GM21529 (cell line): ENCODE data around the gene LYPD5.
"Not testable (repeated sequence)": the region's sequence is repeated elsewhere in the genome, so short reads cannot be mapped to it uniquely, and the experiment has no call there.

Source experiments
- ATAC-seq: cut with Tn5 transposase; IDR thresholded peaks from one replicate; pipeline ENCODE4 v1.9.1; 2021; ENCODE audit not compliant: unreplicated experiment

Gene LYPD5, protein sequence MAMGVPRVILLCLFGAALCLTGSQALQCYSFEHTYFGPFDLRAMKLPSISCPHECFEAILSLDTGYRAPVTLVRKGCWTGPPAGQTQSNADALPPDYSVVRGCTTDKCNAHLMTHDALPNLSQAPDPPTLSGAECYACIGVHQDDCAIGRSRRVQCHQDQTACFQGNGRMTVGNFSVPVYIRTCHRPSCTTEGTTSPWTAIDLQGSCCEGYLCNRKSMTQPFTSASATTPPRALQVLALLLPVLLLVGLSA

DNA sequence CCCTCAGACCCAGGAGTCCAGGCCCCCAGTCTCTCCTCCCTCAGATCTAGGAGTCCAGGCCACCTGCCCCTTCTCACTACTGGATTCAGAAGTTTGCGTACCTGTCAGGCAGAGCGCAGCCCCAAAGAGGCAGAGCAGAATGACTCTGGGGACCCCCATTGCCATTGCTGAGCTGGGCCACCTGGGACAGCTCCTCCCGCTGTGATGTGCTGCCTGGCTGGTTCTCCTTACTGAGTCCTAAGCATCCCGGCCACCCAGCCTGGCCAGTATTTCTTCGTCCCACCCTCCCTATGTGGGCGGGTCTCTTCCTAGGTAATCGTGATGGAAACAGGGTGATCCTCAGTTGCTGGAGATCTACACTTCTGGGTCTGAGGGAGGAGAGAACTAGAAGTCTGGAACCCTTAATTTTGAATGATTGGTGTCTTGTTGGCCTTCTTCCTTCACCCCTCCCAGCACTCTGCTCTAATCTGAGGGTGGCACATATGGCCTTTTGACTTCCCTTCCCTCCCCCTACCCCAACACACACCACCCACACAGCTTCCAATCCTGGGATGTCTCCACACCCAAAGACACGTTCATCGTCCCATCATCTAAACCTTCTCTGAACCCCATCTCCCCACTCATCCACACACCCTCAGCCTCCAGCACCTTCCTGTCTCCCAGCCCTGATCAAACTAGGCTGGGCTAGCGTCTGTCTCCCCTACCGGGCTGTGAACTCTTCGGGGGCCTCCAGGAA lies at the start of gene LYPD5:
LYPD5 (minus strand) TSS at position 232 of the 736 bp plus-strand sequence; CDS start at position 165, 67 bp downstream.
- ATAC-seq: no peak

DNA sequence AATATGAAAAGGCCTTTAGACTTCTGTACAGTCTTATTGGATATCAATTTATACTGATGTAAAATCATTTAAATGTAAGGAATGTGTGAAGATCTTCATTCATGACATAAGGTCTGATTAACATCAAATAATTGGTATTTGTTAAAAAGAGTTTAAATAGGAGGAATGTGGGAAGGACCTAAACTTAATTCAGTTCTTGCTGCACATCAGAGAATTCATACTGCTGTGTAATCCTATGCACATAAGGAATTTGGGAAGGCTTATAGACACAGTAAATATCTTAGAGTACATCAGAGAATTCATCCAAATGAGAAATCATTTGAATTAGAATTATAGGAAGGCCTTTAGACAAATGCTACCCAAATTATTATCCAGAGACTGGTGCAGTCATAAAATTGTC lies 46.6 kb upstream of the LYPD5 start:
- ATAC-seq: no peak

DNA sequence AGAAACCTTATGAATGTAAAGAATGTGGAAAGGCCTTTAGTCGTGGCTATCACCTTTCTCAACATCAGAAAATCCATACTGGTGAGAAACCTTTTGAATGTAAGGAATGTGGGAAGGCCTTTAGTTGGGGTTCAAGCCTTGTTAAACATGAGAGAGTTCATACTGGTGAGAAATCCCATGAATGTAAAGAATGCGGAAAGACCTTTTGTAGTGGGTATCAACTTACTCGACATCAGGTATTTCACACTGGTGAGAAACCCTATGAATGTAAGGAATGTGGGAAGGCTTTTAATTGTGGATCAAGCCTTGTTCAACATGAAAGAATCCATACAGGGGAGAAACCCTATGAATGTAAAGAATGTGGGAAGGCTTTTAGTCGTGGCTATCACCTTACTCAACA lies 45.6 kb upstream of the LYPD5 start:
- no peak for ATAC-seq

DNA sequence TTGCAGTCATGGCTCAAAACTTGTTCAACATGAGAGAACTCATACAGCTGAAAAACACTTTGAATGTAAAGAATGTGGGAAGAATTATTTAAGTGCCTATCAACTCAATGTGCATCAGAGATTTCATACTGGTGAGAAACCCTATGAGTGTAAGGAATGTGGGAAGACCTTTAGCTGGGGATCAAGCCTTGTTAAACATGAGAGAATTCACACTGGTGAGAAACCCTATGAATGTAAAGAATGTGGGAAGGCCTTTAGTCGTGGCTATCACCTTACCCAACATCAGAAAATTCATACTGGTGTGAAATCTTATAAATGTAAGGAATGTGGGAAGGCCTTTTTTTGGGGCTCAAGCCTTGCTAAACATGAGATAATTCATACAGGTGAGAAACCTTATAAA lies 45.0 kb upstream of the LYPD5 start:
- no peak for ATAC-seq

DNA sequence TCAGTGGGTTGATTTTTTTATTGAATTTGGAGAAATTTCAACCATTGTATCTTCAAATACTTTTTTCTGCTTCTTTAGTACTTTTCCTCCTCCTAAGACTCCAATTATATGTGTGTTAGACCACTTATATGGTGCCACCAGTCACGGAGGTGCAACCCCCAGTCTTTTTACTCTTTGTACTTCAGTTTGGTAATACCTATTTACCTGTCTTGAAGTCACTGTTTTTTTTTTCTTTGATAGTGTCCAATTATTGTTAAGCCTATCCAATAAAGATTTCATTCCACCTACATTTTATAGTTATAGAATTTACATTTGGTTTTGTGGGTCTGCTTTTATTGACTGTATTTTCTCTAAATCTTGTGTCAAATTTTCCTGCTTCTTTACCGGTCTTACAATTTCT lies 39.8 kb upstream of the LYPD5 start:
- ATAC-seq: no peak

DNA sequence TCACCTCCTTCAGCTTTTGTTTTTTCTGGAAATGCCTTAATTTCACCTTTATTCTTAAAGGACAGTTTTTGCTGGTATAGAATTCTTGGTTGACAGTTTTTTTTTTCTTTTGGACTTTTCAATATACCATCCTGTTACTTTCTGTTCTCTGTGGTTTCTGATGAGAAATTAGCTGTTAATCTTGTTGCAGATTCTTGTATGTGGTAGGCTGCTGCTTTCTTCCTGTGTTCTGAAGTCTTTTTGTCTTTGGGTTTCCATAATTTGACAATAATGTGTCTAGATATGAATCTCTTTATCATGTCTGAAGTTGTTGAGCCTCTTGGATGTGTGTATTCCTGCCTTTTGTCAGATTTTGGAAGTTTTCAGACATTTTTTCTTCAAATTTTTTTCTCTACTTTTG lies 36.9 kb upstream of the LYPD5 start:
- ATAC-seq: no peak

DNA sequence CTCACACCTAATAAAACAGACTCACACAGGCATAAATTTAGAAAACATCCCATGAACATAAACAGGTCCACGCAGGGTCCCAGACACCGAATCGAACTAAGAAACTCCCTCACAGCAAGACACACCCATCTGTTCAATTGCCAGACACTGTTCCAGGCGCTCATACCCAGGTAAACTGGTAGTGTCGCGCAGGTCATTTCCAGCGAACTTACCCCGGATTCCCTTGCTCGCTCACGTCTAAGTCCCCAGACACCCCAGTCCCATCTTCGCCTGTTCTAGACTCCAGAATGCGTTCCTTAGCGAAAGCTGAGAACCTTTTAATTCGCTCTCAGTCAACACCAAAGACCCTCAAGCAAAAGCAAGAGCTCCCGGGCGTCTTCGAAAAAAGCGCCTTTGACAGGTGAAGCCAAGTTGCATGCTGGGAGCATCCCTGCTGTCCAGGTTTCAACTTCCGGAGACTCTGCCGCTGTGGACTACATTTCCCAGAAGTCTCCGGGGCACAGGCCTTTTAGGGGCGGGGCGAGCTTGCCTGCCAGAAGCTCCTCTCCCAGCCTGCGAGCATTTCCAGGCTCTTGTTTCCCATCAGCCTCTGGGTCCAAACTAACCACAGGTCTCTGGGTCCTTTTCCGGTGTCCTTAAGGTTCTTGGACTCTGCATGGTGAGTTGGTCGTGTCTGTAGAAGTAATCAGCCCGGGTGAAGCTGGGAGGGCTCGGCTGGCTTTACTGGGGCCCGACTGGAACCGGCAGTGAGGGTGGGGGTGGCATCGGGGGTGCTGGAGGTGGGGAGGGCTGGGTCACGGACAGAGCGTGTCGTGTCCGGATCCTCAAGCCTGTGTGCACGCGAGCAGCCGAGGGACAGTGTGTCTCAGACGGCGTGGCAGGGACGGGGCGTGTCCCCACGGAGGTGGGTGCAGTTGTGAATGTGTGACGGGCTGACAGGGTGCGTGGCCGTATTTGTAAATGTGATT lies 24.8 kb upstream of the LYPD5 start, which contains the start of gene ZNF283:
ZNF283 (plus strand) TSS at position 535 of the 968 bp plus-strand sequence. CDS start 6,184 bp downstream, outside the sequence.
- peak; percentile 85 for ATAC-seq

DNA sequence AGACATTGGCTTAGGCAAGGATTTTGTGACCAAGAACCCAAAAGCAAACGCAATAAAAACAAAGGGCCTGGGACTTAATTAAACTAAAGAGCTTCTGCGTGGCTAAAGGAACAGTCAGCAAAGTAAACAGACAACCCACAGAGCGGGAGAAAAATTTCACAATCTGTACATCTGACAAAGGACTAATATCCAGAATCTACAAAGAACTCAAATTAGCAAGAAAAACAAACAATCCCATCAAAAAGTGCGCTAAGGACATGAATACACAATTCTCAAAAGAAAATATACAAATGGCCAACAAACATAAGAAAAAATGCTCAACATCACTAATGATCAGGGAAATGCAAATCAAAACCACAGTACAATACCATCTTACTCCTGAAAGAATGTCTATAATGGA lies 22.3 kb upstream of the LYPD5 start:
- not testable (repeated sequence) for ATAC-seq

DNA sequence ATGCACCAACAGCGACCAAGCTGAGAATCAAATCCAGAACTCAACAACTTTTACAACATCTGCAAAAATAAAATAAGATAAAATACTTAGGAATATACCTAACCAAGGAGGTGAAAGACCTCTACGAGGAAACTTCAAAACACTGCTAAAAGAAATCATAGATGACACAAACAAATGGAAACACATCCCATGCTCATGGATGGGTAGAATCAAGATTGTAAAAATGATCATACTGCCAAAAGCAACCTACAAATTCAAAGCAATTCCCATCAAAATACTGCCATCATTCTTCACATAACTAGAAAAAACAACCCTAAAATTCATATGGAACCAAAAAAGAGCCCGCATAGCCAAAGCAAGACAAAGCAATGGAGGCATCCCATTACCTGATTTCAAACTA lies 21.6 kb upstream of the LYPD5 start:
- ATAC-seq: not testable (repeated sequence)

DNA sequence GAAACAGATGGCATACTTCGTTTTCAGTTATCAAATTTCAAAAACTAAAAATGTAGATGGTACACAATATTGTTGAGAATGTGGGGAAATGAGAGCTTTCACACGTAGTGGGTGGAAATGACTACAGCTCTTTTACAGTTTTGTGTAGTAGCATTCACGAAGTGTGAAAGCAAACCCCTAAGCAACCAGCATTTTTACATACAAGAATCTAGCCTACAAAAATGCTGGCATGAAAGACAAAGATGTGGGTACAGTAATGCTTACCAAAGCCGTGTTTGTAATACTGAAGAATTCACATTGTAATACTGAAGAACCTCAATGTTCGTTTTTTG lies 18.6 kb upstream of the LYPD5 start:
- no peak for ATAC-seq

DNA sequence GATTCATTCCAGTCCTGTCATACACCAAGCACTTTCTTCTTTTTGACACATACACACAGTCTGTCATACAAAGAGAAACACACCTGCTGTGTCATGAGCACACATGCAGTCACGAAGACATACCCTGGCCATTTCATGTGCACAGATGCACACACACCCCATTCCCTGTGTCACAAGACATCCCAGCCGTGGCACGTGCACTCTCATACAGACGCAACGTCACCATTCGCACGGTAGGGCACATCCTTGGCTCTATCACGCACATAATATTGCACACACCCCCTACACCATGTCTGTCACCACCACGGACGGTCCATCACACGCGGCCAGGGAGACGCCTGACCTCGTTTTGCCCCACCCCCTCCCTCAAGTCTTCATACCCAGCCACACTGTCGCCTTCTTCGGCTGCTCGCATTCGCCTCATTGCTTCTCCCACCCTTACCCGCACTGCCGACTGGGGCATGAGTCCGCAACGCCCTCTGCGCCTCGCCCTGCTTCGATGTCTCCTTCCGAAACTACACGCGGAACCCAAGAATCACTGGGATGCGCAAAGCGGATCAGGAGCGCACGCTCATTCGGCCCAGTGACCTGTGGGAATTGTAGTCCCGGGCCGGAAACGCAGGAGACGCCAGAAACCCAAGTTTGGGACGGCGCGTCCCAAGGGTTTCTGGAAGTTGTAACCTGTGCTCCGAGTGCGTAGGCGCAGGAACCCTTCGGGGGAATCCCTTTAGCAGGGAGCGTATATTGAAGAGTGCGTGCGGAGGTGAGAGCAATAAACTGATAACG lies 18.0 kb upstream of the LYPD5 start:
- ATAC-seq: no peak

DNA sequence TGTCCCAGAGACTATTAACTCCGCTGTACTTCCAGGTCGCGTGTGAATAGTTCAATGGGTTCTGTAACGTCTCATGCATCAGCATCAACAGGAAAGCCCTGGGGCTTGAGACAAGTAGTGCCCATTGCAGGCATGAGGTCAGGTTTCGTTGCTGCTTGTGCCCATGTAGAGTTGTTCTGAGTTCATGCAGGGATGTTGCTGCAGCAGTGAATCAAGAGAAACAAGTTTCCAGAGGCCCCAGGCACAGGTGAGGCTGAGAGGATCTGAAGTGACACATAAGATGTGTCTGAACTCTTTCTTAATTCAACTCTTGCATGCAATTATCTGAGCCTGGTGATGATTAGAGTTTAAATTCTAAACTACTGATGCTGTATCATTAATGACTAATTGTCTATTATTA lies 16.3 kb upstream of the LYPD5 start:
- no peak for ATAC-seq

DNA sequence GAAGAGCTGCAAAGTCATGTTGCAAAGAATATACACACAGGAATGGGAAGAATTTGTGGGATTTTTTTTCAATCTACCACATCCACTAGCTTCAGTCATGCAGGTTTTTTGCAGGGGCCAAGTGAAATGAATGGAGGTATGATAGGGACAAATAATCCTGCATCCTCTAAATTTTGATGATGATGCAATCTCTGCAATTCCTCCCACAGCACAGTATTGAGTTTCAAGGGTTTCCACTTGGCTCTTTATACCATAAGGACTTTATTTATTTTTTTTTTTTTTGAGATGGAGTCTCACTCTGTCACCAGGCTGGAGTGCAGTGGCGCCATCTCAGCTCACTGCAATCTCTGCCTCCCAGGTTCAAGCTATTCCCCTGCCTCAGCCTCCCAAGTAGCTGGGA lies 15.2 kb upstream of the LYPD5 start:
- ATAC-seq: not testable (repeated sequence)

DNA sequence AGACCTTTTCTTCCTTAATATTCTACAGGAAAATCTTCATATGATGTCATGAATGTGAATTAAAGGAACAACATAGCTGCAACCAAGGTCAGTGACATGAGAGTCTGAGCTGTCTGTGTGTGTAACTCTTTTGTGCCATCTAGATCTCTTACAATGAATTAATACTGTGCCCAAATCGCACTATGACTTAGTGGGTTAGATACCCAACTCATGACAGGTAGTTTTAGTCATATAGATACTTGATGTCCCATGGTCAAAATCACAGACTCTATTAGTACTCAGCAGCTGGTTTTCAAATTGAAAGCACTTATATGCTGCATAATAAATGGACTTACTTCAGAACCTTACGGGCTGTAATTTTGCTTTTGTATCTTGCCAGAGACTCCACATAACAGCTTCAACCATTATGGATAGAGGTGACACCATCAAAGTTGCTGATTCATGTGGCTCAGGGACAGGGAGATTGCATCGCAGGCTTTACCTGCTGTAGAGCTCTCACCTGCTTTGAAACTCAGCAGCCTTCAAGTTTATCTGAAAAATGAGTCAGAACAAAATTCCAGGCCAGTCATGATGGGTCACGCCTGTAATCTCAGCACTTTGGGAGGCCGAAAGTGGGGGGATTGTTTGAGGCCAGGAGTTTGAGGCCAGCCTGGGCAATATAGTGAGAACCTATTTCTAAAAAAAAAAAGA lies 12.6 kb upstream of the LYPD5 start:
- no peak for ATAC-seq

DNA sequence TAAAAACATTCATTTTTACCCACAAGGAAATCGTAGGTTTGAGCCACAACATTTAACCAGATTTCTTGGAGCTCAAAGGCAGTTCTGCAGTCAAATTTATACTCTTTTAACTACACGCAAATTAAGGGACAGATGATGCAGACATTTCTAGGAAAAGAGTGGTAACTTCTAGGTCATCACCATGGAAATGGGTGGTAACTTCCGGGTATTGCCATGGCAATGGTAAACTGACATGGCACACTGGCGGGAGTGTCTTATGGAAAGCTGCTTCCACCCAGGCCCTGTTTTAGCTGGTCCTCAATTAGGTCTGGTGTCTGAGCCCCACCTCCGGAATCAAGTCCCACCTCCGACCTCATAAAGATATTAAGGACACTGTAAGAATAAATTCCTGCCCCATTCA lies 10.4 kb upstream of the LYPD5 start:
- no peak for ATAC-seq

DNA sequence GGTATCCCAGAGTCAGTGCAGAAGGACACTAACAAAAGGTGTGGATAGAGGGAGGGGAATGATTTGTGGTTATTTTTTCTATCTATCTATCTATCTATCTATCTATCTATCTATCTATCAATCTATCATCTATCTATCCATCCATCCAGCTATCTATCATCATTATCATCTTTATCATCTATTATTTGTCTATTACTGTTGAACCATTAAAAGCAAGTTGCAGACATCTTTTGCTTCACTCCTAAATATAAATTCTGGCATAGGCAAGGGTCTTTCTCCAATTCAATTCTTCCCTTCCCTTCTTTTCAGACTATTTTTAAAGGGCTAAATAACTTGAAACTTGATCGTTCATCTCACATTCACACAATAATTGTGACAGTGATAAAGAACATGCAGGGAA lies 10.0 kb upstream of the LYPD5 start:
- no peak for ATAC-seq

DNA sequence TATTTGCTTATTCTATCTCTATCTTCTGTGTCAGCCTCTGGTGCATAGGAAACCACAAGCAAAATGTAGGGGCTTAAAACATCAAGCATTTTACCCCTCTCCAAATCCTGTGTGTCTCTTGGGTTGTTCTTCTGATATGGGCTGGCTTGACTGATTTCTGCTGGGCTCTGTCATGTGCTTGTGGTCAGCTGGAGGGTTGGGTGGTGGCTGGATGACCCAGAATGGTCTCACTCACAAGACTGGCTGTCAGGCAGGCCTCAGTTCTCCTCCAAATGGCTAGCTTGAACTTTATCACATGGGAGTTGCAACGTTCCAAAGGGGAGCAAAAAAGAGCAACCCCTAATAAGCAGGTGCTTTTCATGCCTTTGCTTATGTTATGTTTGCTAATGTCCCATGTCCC lies 9.6 kb upstream of the LYPD5 start:
- ATAC-seq: no peak

DNA sequence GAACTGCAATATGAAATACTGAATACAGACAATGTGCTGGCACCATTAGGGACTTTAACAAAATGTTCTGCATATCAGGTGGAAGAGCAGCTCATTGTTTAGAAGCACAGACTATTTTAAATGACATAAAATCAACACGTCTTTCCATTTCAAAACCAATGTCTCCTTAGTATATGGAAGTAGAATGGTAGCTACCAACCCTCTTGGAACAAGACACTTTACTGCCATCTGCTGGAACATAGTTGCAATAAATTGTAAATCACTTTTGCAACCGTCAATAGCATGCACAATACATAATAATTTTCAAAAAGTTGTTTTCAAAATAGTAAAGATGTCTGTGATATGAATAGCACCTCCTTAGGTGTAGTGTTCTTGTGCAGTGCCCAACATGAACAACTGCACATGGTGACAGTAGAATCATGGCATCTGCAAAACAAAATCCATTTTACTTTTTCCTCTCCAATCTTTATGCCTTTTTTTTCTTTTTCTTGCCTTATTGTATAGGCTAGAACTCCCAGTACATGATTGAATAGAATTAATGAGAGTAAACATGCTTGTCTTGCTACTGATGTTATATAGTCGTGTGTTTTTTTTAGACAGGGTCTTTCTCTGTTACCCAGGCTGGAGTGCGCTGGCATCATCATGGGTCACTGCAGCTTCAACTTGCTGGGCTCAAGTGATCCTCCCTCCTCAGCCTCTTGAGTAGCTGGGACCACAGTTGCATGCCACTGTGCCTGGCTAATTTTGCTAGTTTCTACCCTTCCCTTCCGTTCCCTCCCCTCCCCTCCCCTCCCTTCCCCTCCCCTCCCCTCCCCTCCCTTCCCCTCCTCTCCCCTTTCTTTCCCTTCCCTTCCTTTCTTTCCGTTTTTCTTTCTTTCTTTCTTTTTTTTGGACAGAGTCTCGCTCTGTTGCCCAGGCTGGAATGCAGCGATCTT lies 7.8 kb upstream of the LYPD5 start:
- no peak for ATAC-seq

DNA sequence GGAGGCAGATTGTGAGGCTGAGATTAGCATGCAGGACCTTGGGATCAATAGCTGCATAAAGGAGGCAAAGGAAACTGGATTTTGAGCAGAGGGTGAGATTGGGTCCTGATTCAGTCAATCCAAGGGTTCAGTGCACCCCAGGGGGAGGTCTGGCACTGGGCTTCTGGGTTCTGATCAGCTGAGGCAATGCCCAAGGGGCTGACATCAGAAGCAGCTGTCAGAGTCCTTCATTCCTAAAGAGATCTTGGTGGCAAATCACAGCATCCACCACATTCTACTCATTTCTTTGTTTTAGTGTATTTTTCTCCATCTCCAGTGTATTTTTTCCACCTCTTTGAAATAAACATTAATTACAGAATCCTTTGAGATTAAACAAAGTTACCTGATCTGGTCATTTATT lies 5.4 kb upstream of the LYPD5 start:
- ATAC-seq: no peak
